Mesodermal cell (in vitro differentiated cells): ENCODE data around the gene ENTPD8.
"Not testable (repeated sequence)": the region's sequence is repeated elsewhere in the genome, so short reads cannot be mapped to it uniquely, and the experiment has no call there.

Experiments used
- H3K27ac ChIP-seq: 2 replicates; pipeline ENCODE4 v1.7.0; 2013; ENCODE audit warnings: mild to moderate bottlenecking, low read depth, low read length, moderate library complexity; ENCODE audit not compliant: severe bottlenecking
- H3K36me3 ChIP-seq: 2 replicates; pipeline ENCODE4 v1.7.1; 2013; ENCODE audit warnings: mild to moderate bottlenecking, low read length, moderate library complexity; ENCODE audit not compliant: control insufficient read depth, insufficient read depth
- H3K4me1 ChIP-seq: one replicate; pipeline ENCODE4 v1.7.1; 2013; ENCODE audit warnings: mild to moderate bottlenecking, low read length; ENCODE audit not compliant: insufficient read depth, control insufficient read depth, poor library complexity, severe bottlenecking
- H3K4me3 ChIP-seq: 2 replicates; pipeline ENCODE4 v1.7.0; 2013; ENCODE audit warnings: low read length, control low read depth, mild to moderate bottlenecking; ENCODE audit not compliant: insufficient read depth, poor library complexity, severe bottlenecking; ENCODE audit errors: extremely low read depth
- H3K9me3 ChIP-seq: 2 replicates; pipeline ENCODE4 v1.7.1; 2013; ENCODE audit warnings: mild to moderate bottlenecking, low read length, moderate library complexity; ENCODE audit not compliant: control insufficient read depth
- WGBS, 2 experiments: methylation state at CpG; one replicate each; pipeline ENCODE4 v1.1.5; 2013; ENCODE audit warnings: missing lambda C conversion rate in 2 of 2; ENCODE audit not compliant: insufficient coverage in 2 of 2; 5-methylcytosine and 5-hydroxymethylcytosine counted together

ENTPD8 gene

GRCh38 chr9:137411260-137411644 is 29.9 kb downstream of the ENTPD8 start:
- H3K4me3 ChIP-seq, result no peak overlapping the region
- 88 to 92% methylated on average over 12 to 13 of the region's 17 CpGs for WGBS, 2 experiments
- peaks cover 7% of the 10 kb centered on the region for H3K4me1 ChIP-seq
- H3K9me3 ChIP-seq, result no peaks in the 10 kb centered on the region
- H3K36me3 ChIP-seq, result no peaks in the 10 kb centered on the region
- no peak overlapping the region for H3K27ac ChIP-seq

DNA sequence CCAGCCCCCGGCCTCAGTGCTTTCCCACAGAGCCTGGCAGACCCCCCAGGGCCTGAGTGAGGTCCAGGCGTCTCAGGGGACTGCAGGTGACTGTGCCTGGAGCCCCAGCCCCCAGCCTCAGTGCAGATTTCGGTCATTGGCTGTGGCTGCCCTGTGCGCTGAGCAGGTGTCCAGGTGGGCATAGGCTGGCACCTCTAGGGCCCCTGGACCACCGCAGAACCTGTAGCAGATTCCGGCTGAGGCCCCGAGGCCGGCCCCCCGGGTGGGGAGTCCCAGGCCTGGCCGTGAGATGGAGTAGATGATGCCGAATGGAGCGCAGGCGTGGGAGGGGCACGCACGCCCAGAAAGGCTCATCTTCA is 30.3 kb downstream of the ENTPD8 start:
- H3K4me3 ChIP-seq, result no peak overlapping the region
- no peak overlapping the region for H3K27ac ChIP-seq
- 93 to 96% methylated on average over 13 to 15 of the region's 15 CpGs for WGBS, 2 experiments
- H3K36me3 ChIP-seq, result no peaks in the 10 kb centered on the region
- H3K4me1 ChIP-seq, result peaks cover 7% of the 10 kb centered on the region
- H3K9me3 ChIP-seq, result no peaks in the 10 kb centered on the region

DNA sequence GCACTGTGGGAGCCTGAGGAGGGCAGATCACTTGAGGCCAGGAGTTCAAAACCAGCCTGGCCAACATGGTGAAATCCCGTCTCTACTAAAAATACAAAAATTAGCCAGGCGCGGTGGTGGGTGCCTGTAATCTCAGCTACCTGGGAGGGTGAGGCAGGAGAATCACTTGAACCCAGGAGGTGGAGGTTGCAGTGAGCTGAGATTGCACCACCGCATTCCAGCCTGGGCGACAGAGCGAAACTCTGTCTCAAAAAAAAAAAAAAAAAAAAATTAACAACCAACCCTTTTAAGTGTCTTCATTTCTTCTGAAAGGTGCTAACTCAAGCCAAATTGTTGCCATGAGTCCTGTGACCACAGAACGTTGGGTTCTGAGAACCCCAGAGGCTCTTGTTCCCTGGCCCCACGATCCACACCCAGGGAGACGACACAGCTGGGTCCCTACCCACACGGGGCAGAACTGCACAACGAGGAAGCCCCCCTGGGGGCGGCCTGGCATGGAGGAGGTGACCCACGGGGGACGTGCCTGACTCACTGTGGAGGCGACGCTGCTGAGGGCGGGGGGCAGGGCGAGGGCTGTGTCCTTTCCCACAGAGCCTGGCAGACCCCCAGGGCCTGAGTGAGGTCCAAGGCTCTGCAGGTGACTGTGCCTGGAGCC is 30.8 kb downstream of the ENTPD8 start:
- H3K4me1 ChIP-seq, H3K4me3 ChIP-seq, H3K27ac ChIP-seq, H3K36me3 ChIP-seq, H3K9me3 ChIP-seq: not testable (repeated sequence)
- WGBS, 2 experiments, result 93% methylated on average over 12 to 14 of the region's 18 CpGs

GRCh38 chr9:137409515-137409914 is 31.6 kb downstream of the ENTPD8 start:
- Histone ChIP-seq H3K9me3 (no peaks in the 10 kb centered on the region), H3K36me3 (no peaks in the 10 kb centered on the region), H3K4me3 (no peak overlapping the region), H3K27ac (no peak overlapping the region), H3K4me1 (peaks cover 7% of the 10 kb centered on the region)
- WGBS, 2 experiments, result 92 to 94% methylated on average over 11 of the region's 11 CpGs

GRCh38 chr9:137408651-137409405 is 32.3 kb downstream of the ENTPD8 start:
- 95 to 96% methylated on average over 17 to 18 of the region's 24 CpGs for WGBS, 2 experiments
- Histone ChIP-seq H3K27ac (no peak overlapping the region), H3K36me3 (no peaks in the 10 kb centered on the region), H3K4me3 (no peak overlapping the region), H3K9me3 (no peaks in the 10 kb centered on the region), H3K4me1 (peaks cover 7% of the 10 kb centered on the region)

GRCh38 chr9:137407590-137408300 is 33.4 kb downstream of the ENTPD8 start:
- Histone ChIP-seq H3K9me3 (no peaks in the 10 kb centered on the region), H3K36me3 (no peaks in the 10 kb centered on the region), H3K4me1 (peaks cover 7% of the 10 kb centered on the region), H3K4me3 (no peak overlapping the region), H3K27ac (no peak overlapping the region)
- WGBS, 2 experiments, result 89 to 91% methylated on average over 26 to 29 of the region's 31 CpGs

DNA sequence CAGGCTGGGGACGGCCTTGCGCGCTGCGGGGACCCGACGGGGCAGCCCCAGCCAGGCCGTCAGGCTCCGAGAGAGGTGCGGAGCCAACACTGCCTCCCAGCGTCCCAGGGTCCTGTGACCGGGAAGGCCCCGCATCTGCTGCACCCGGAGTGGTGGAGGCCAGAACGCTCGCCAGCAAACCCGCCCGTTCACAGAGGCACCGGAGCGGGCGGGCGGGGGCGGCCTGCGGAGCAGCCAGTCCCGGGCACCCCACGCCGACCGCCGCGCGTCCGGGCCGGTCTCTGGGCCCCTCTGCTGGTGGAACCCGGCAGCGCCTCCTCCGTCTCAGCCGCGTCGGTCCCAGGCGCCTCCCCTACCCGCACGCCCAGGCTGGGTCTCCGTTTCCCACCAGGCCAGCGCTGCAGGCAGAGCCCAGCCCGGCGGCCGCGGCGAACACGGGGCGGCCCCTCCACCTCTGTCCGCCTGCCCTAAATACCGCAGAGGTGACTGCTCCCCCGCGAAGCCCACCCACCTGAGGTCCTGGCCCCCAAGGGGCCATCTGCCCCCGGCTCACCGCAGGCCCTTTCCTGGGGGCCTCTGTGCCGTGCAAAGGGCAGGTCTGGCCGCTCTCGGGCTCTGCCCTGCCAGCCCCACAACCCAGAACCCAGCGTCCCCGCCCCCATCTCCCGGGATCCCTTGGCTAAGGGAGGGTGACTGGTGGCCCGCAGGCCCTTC is 34.1 kb downstream of the ENTPD8 start:
- 8% methylated on average over 57 to 63 of the region's 63 CpGs for WGBS, 2 experiments
- no peaks in the 10 kb centered on the region for H3K9me3 ChIP-seq
- H3K36me3 ChIP-seq, result no peaks in the 10 kb centered on the region
- no peak overlapping the region for H3K27ac ChIP-seq
- peak overlapping the region; percentile 19 for H3K4me3 ChIP-seq
- H3K4me1 ChIP-seq, result peaks cover 3% of the 10 kb centered on the region

DNA sequence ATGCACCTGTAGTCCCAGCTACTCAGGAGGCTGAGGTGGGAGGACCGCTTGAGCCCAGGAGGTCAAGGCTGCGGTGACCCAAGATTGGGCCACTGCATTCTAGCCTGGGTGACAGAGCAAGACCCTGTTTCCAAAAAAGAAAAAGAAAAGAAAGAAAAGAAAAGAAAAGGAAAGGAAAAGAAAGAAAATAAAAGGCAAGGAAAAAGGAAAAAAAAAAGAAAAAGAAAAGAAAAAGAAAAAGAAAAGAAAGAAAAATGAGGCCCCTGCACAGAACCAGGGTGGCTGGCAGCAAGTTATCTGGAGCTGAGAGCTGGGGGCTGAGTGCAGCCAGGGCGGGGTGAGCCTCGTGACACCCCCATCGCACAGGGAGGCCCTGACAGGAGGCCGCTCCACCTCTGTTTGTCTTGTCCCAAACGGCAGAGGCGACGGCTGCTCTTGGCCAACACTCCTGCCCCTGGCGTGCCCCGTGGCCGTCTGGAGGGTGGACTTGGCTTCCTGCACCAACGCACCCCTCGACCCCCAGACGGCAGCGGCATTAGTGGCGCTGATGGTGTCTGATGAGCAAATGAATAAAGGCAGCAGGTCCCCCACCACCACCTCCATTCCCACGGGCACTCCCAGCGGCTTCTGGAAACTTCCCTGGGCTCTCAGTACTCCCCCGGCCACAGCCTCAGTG is 34.9 kb downstream of the ENTPD8 start:
- WGBS, 2 experiments, result 88 to 90% methylated on average over 15 to 17 of the region's 20 CpGs
- H3K4me3 ChIP-seq, result peak overlapping the region; percentile 19
- no peaks in the 10 kb centered on the region for H3K4me1 ChIP-seq
- no peak overlapping the region for H3K27ac ChIP-seq
- H3K9me3 ChIP-seq, result no peaks in the 10 kb centered on the region
- H3K36me3 ChIP-seq, result no peaks in the 10 kb centered on the region

- no peaks in the 10 kb centered on the region for H3K9me3 ChIP-seq
- no peaks in the 10 kb centered on the region for H3K36me3 ChIP-seq
- H3K27ac ChIP-seq, result no peak overlapping the region
- H3K4me1 ChIP-seq, result no peaks in the 10 kb centered on the region
- H3K4me3 ChIP-seq, result no peak overlapping the region
- WGBS, 2 experiments, result 94 to 96% methylated on average over 11 of the region's 11 CpGs
Observed at GRCh38 chr9:137405677-137406081, 35.5 kb downstream of the ENTPD8 start.

GRCh38 chr9:137404961-137405567 is 36.1 kb downstream of the ENTPD8 start:
- H3K9me3 ChIP-seq, result no peaks in the 10 kb centered on the region
- WGBS, 2 experiments, result 93 to 94% methylated on average over 15 to 21 of the region's 24 CpGs
- H3K4me3 ChIP-seq, result no peak overlapping the region

More at GRCh38 chr9:137404961-137405567, 36.1 kb downstream of the ENTPD8 start:
- H3K27ac ChIP-seq, result no peak overlapping the region
- no peaks in the 10 kb centered on the region for H3K4me1 ChIP-seq
- H3K36me3 ChIP-seq, result no peaks in the 10 kb centered on the region
